B cell (primary cell): Measurements from ENCODE around the gene KRT6C. TPM values are rescaled to one million over a fixed set of nuclear protein-coding genes. Genes with fewer than 3 reads are reported as not detected.

Experiments
- ATAC-seq: fragments of 200-7000 bp; cut with Tn5 transposase; one replicate; pipeline ENCODE4 v1.10.0; 2021; ENCODE audit warnings: low read depth, mild to moderate bottlenecking, moderate number of reproducible peaks, moderate library complexity
- CTCF ChIA-PET: fragments of 350-600 bp; sonication (Branson Sonifier 250); formaldehyde crosslinking; loops from one replicate; lab custom pipeline; 2021; ENCODE audit warnings: antibody characterized with exemption, inconsistent platforms; lab: Charles Lee
- POLR2A ChIA-PET: fragments of 350-600 bp; sonication (Branson Sonifier 250); formaldehyde crosslinking; loops from one replicate; lab custom pipeline; 2021; ENCODE audit warnings: antibody characterized with exemption; lab: Charles Lee
- DNase-seq: peaks from one replicate; pipeline ENCODE4 v3.0.0; 2013
- H2AFZ ChIP-seq: 2 replicates; pipeline ENCODE4 v1.6.1; 2012; ENCODE audit warnings: mild to moderate bottlenecking, low read depth, low read length; ENCODE audit not compliant: insufficient read depth, poor library complexity, severe bottlenecking
- H3K27ac ChIP-seq, 2 donors: 1 replicate in 1 of 2; 2 replicates in 1 of 2; pipeline ENCODE4 v1.5.1; 2012 to 2013; ENCODE audit warnings: low read length in 2 of 2, mild to moderate bottlenecking in 2 of 2, moderate library complexity in 1 of 2
- H3K27me3 ChIP-seq, 4 experiments: fragments of 200-600 bp in 1 of 4; sonication (generic) in 1 of 4; replicated peaks in 1 of 4; 1 replicate in 2 of 4; 2 replicates in 2 of 4; pipeline versions ENCODE4 v1.6.1 to v1.7.0; 2013 to 2016; ENCODE audit warnings: low read length in 3 of 4, mild to moderate bottlenecking in 2 of 4, mixed read lengths in 1 of 4, moderate library complexity in 1 of 4; ENCODE audit not compliant: insufficient read depth in 4 of 4, control insufficient read depth in 3 of 4; ENCODE audit errors: control extremely low read depth in 1 of 4
- H3K36me3 ChIP-seq, 2 experiments: replicated peaks in 1 of 2; 1 replicate in 1 of 2; 2 replicates in 1 of 2; pipeline versions ENCODE4 v1.6.1 to v1.7.1; 2013; ENCODE audit warnings: low read length in 1 of 2; ENCODE audit not compliant: insufficient read depth in 2 of 2, control insufficient read depth in 1 of 2; ENCODE audit errors: control extremely low read depth in 1 of 2, extremely low read depth in 1 of 2
- H3K4me1 ChIP-seq, 2 donors: fragments of 200-600 bp in 1 of 2; sonication (generic) in 1 of 2; 1 replicate in 1 of 2; 2 replicates in 1 of 2; pipeline versions ENCODE4 v1.5.1 to v1.6.1; 2013 to 2017; ENCODE audit warnings: low read length in 2 of 2; ENCODE audit not compliant: control insufficient read depth in 2 of 2, insufficient read depth in 2 of 2
- H3K4me2 ChIP-seq: replicated peaks from 2 replicates; pipeline ENCODE3; 2012; ENCODE audit warnings: mild to moderate bottlenecking, low read depth, low read length; ENCODE audit not compliant: poor library complexity, severe bottlenecking
- H3K4me3 ChIP-seq, 5 experiments: fragments of 200-600 bp in 1 of 5; sonication (generic) in 1 of 5; 1 replicate in 3 of 5; 2 replicates in 2 of 5; pipeline versions ENCODE4 v1.5.1 to v1.7.0; 2011 to 2016; ENCODE audit warnings: low read length in 4 of 5, mild to moderate bottlenecking in 4 of 5, low read depth in 2 of 5, control low read depth in 1 of 5, moderate library complexity in 1 of 5; ENCODE audit not compliant: insufficient read depth in 1 of 5; ENCODE audit errors: control extremely low read depth in 1 of 5, extremely low read depth in 1 of 5
- H3K79me2 ChIP-seq: fragments of 200-600 bp; sonication (generic); one replicate; pipeline ENCODE4 v1.6.0; 2016; ENCODE audit warnings: low read length; ENCODE audit not compliant: control insufficient read depth, insufficient read depth
- H3K9ac ChIP-seq: fragments of 200-600 bp; sonication (generic); 2 replicates; pipeline ENCODE4 v1.6.1; 2017; ENCODE audit warnings: mild to moderate bottlenecking, low read length, moderate library complexity
- H3K9me3 ChIP-seq, 3 donors: one replicate each; pipeline versions ENCODE4 v1.6.1 to v1.7.1; 2013; ENCODE audit warnings: low read length in 2 of 3; ENCODE audit not compliant: control insufficient read depth in 2 of 3, insufficient read depth in 1 of 3; ENCODE audit errors: control extremely low read depth in 1 of 3
- H4K20me1 ChIP-seq: 2 replicates; pipeline ENCODE4 v1.6.0; 2012; ENCODE audit warnings: mild to moderate bottlenecking, low read length; ENCODE audit not compliant: insufficient read depth, control insufficient read depth, poor library complexity, severe bottlenecking
- H3K27ac Mint-ChIP-seq: one replicate; pipeline ENCODE4 v1.8.0; 2021; ENCODE audit warnings: mixed read lengths
- H3K27me3 Mint-ChIP-seq: one replicate; pipeline ENCODE4 v1.8.0; 2021; ENCODE audit warnings: mixed read lengths
- H3K4me1 Mint-ChIP-seq: one replicate; pipeline ENCODE4 v1.8.0; 2021; ENCODE audit warnings: mixed read lengths
- H3K4me3 Mint-ChIP-seq: one replicate; pipeline ENCODE4 v1.8.0; 2021; ENCODE audit warnings: mixed read lengths
- H3K9me3 Mint-ChIP-seq: one replicate; pipeline ENCODE4 v1.8.0; 2022; ENCODE audit warnings: mixed read lengths; ENCODE audit not compliant: insufficient read depth
- EZH2 ChIP-seq: IDR thresholded peaks from 2 replicates; pipeline ENCODE4 v1.6.1; 2012; ENCODE audit warnings: borderline replicate concordance, low read depth, mild to moderate bottlenecking, moderate library complexity, low read length; ENCODE audit not compliant: insufficient read depth, poor library complexity, severe bottlenecking
- WGBS: methylation state at CpG from one replicate; pipeline ENCODE4 v1.1.5; 2013; ENCODE audit warnings: missing lambda C conversion rate; ENCODE audit not compliant: insufficient coverage; 5-methylcytosine and 5-hydroxymethylcytosine counted together
- intact Hi-C: fragments of 100-400 bp; cut with micrococcal nuclease; formaldehyde crosslinking; loops from one replicate; pipeline ENCODE4 v1.10.0; 2022
- polyA plus RNA-seq: library from polyadenylated mRNA; depleted of rRNA; stranded (reverse); fragments of >200 nt; gene quantifications from 2 replicates; pipeline ENCODE4 v1.2.3, GENCODE V29; 2012
- total RNA-seq, 2 donors: library from RNA; stranded (reverse); fragments of 120-200 nt in 1 of 2; gene quantifications; 1 replicate in 1 of 2; 2 replicates in 1 of 2; pipeline versions ENCODE4 v1.2.3 to v1.2.4, GENCODE V29; 2013 to 2022
- TF ChIP-seq, protein P1 (sequence below): fragments of 200-600 bp; IDR thresholded peaks from one replicate; pipeline ENCODE4 v1.8.0; 2022; ENCODE audit warnings: antibody characterized with exemption, mild to moderate bottlenecking

The KRT6C gene
- total and polyA plus RNA-seq, 2 donors (not counting 1 experiment from before 2014, with no cell fraction given): not detected

DNA sequence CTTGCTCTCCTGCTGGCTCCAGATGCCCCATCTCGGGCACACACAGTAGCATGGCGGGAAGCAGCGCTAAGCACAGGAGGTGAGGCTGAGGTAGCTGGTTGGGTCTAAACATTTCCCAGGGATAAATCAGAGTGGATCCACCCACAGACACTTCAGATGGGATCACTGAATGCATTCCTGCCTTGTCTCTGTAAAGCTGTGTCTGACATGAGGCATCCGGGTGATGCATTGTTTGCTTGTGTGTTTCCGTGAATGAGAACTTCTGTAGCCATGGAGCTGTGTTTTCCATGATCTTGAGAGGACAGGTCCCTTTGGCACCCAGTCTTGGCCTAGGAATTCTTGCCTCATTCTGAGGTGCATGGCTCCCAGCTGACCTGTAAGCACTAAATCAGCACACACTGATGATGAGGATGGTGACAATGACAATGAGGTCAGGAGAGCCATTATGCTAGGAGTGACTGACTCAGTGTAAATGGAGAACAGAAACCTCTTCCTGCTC is 32.7 kb downstream of the KRT6C start:
- CTCF ChIA-PET: no interaction called here

DNA sequence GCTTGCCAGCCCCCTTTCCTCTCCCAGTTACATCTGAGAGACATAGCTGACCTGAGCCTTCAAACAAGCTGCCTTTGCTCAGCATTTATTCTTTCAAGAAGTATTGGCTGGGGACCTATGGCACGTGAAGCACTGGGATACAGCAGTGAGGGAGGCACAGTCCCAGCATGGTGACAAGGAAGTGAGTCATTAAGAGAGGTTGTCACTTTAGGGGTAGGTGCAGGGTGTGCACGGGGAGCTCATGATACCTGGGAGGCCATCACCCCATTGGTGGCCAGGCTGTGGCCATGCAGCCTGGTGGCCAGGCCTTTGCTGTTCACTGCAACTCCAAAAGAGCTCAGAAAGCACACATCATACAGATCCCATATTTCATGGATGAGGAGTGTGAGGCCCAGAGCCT is 33.8 kb downstream of the KRT6C start:
- ATAC-seq: no peak
- H3K4me3 ChIP-seq: no peak overlapping the region
- ChIA-PET CTCF (no interaction called here), POLR2A (no interaction called here)
- Mint-ChIP-seq H3K4me1 (no peaks in the 10 kb centered on the region), H3K9me3 (peaks cover 2% of the 10 kb centered on the region), H3K27me3 (peaks cover 37% of the 10 kb centered on the region), H3K27ac (no peak overlapping the region), H3K4me3 (no peak overlapping the region)
- peaks cover 0 to 3% (median 0%) of the 10 kb centered on the region in 4 experiments for H3K27me3 ChIP-seq
- H2AFZ ChIP-seq: no peak overlapping the region
- no peaks in the 10 kb centered on the region for H4K20me1 ChIP-seq
- no peak for DNase-seq
- no peak overlapping the region for H3K4me2 ChIP-seq
- WGBS: 71% methylated on average over 2 of the region's 2 CpGs
- H3K36me3 ChIP-seq: no peaks in the 10 kb centered on the region
- no peak overlapping the region for H3K27ac ChIP-seq
- H3K9me3 ChIP-seq: no peaks in the 10 kb centered on the region
- no peaks in the 10 kb centered on the region for H3K4me1 ChIP-seq
- intact Hi-C loops: no loop called here
- no peak overlapping the region for H3K9ac ChIP-seq
- TF ChIP-seq, protein P1, sequence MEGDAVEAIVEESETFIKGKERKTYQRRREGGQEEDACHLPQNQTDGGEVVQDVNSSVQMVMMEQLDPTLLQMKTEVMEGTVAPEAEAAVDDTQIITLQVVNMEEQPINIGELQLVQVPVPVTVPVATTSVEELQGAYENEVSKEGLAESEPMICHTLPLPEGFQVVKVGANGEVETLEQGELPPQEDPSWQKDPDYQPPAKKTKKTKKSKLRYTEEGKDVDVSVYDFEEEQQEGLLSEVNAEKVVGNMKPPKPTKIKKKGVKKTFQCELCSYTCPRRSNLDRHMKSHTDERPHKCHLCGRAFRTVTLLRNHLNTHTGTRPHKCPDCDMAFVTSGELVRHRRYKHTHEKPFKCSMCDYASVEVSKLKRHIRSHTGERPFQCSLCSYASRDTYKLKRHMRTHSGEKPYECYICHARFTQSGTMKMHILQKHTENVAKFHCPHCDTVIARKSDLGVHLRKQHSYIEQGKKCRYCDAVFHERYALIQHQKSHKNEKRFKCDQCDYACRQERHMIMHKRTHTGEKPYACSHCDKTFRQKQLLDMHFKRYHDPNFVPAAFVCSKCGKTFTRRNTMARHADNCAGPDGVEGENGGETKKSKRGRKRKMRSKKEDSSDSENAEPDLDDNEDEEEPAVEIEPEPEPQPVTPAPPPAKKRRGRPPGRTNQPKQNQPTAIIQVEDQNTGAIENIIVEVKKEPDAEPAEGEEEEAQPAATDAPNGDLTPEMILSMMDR: no peak
- TF ChIP-seq EZH2: no peak
- no peaks in the 10 kb centered on the region for H3K79me2 ChIP-seq

More for the DNA sequence above, 32.7 kb downstream of the KRT6C start:
- H3K4me1 ChIP-seq: no peaks in the 10 kb centered on the region
- no peaks in the 10 kb centered on the region for H3K36me3 ChIP-seq
- no peak overlapping the region for H3K27ac ChIP-seq
- no peaks in the 10 kb centered on the region for H3K79me2 ChIP-seq
- H3K9me3 ChIP-seq: no peaks in the 10 kb centered on the region
- no peak overlapping the region for H3K9ac ChIP-seq
- no peak for DNase-seq
- H3K27me3 ChIP-seq: peaks cover 0 to 3% (median 0%) of the 10 kb centered on the region in 4 experiments
- no peak for TF ChIP-seq EZH2
- TF ChIP-seq, protein P1: no peak
- Mint-ChIP-seq H3K27me3 (peaks cover 32% of the 10 kb centered on the region), H3K9me3 (peaks cover 2% of the 10 kb centered on the region), H3K27ac (no peak overlapping the region), H3K4me3 (no peak overlapping the region), H3K4me1 (no peaks in the 10 kb centered on the region)
- no peaks in the 10 kb centered on the region for H4K20me1 ChIP-seq
- 98% methylated on average over 5 of the region's 5 CpGs for WGBS
- no peak for ATAC-seq
- H2AFZ ChIP-seq: no peak overlapping the region
- POLR2A ChIA-PET: no interaction called here
- no peak overlapping the region for H3K4me2 ChIP-seq
- intact Hi-C loops: no loop called here
- H3K4me3 ChIP-seq: no peak overlapping the region
